Measurements from ENCODE around the gene RSRC1. TPM values are rescaled to one million over a fixed set of nuclear protein-coding genes. Genes with fewer than 3 reads are reported as not detected.

RSRC1 gene
- total and polyA plus RNA-seq, 2 of the 8 experiments (the other 6 are each of a cell fraction or from before 2014, with no cell fraction given): 2.0 to 27.9 TPM

DNA sequence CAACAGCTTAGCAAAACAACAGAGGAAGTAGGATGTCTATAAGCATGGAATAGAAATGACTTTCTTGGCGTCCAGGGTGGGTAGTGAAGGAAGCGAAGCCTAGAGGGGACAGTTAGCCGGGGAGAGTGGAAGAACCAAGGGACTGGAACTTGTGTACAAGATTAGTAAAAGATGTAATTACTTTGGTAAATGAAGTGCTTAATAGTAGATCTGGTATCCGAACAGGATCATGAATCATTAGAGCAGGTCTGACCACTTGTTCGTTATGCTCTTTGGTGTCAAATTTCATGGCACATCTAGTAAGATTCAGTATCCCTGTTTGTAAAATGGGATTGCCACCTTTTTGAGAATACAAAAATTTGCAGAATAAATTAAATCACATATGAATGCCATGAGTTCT, 348.6 kb downstream of the RSRC1 start (continued):
- TF ChIP-seq, protein P1, sequence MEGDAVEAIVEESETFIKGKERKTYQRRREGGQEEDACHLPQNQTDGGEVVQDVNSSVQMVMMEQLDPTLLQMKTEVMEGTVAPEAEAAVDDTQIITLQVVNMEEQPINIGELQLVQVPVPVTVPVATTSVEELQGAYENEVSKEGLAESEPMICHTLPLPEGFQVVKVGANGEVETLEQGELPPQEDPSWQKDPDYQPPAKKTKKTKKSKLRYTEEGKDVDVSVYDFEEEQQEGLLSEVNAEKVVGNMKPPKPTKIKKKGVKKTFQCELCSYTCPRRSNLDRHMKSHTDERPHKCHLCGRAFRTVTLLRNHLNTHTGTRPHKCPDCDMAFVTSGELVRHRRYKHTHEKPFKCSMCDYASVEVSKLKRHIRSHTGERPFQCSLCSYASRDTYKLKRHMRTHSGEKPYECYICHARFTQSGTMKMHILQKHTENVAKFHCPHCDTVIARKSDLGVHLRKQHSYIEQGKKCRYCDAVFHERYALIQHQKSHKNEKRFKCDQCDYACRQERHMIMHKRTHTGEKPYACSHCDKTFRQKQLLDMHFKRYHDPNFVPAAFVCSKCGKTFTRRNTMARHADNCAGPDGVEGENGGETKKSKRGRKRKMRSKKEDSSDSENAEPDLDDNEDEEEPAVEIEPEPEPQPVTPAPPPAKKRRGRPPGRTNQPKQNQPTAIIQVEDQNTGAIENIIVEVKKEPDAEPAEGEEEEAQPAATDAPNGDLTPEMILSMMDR (IDR thresholded peaks at IDR 0.05; ENCODE audit: control extremely low read depth in 1 of 3, insufficient read depth in 1 of 3, low read depth in 1 of 3, low read length in 3 of 3): no peak
- no peak for TF ChIP-seq HDAC6 (IDR thresholded peaks at IDR 0.05; ENCODE audit: low read depth, low read length)
- TF ChIP-seq SP1 (IDR thresholded peaks at IDR 0.05; ENCODE audit: low read depth, low read length): no peak

All from H1 (cell line).